KMS-11 (cell line): ENCODE measurements around the gene NVL.

Experiments used
- H2AFZ ChIP-seq: fragments of 200-600 bp; sonication (generic); 2 replicates; pipeline ENCODE4 v1.6.1; 2016; ENCODE audit warnings: antibody characterized with exemption, mixed run types, low read depth
- H3K27ac ChIP-seq: fragments of 200-600 bp; sonication (generic); 2 replicates; pipeline ENCODE4 v1.6.1; 2016; ENCODE audit warnings: mild to moderate bottlenecking, mixed run types
- H3K27me3 ChIP-seq: fragments of 200-600 bp; sonication (generic); 2 replicates; pipeline ENCODE4 v1.6.1; 2017; ENCODE audit warnings: mild to moderate bottlenecking, low read depth, mixed run types, moderate library complexity; ENCODE audit not compliant: insufficient read depth
- H3K36me3 ChIP-seq: fragments of 200-600 bp; sonication (generic); 2 replicates; pipeline ENCODE4 v1.6.1; 2017; ENCODE audit warnings: mild to moderate bottlenecking, mixed run types; ENCODE audit not compliant: insufficient read depth
- H3K4me1 ChIP-seq: fragments of 200-600 bp; sonication (generic); 2 replicates; pipeline ENCODE4 v1.6.1; 2016; ENCODE audit warnings: mild to moderate bottlenecking, low read depth, mixed run types; ENCODE audit not compliant: poor library complexity, severe bottlenecking
- H3K4me2 ChIP-seq: fragments of 200-600 bp; sonication (generic); 2 replicates; pipeline ENCODE4 v1.7.0; 2016; ENCODE audit warnings: mild to moderate bottlenecking, mixed run types
- H3K4me3 ChIP-seq: fragments of 200-600 bp; sonication (generic); IDR thresholded peaks from 2 replicates; pipeline ENCODE4 v1.6.1; 2017; ENCODE audit warnings: low read depth, low read length, mixed read lengths; ENCODE audit not compliant: insufficient read depth
- H3K79me2 ChIP-seq: fragments of 200-600 bp; sonication (generic); 2 replicates; pipeline ENCODE4 v1.6.1; 2016; ENCODE audit warnings: low read depth, mixed run types; ENCODE audit not compliant: insufficient read depth
- H3K9ac ChIP-seq: fragments of 200-600 bp; sonication (generic); 2 replicates; pipeline ENCODE4 v1.6.1; 2016; ENCODE audit warnings: mild to moderate bottlenecking, mixed run types
- H4K20me1 ChIP-seq: fragments of 200-600 bp; sonication (generic); 2 replicates; pipeline ENCODE4 v1.6.1; 2016; ENCODE audit warnings: mild to moderate bottlenecking, mixed run types; ENCODE audit not compliant: insufficient read depth
- TF ChIP-seq, protein P1 (sequence below): fragments of 200-600 bp; sonication (generic); conservative IDR thresholded peaks from 2 replicates; pipeline ENCODE4 v1.6.1; 2017; ENCODE audit warnings: low read depth, mild to moderate bottlenecking, antibody characterized with exemption, low read length, moderate library complexity, mixed read lengths

NVL gene

DNA sequence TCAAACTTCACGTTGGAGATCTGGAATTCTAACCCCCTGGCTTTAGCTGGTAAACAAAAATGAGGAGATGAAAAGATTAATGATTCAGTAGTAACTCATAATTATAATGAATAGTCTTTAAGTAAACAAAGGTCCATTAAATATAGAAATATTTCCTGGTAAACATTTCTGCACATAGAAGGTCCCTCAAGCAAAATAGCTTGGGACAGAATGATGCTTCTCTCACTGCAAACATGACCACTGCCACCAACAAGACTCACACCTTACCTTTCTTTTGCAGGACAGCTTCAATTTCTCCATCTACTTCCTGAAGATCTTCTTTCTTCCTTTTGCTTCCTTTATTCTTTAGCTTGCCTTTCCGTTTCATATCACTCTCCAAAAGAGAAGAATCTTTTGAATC lies 25.2 kb downstream of the NVL start:
- Histone ChIP-seq H3K36me3 (peaks cover 23% of the 10 kb centered on the region; the same call in 1 of the 2 replicates), H3K4me1 (no peaks in the 10 kb centered on the region)

DNA sequence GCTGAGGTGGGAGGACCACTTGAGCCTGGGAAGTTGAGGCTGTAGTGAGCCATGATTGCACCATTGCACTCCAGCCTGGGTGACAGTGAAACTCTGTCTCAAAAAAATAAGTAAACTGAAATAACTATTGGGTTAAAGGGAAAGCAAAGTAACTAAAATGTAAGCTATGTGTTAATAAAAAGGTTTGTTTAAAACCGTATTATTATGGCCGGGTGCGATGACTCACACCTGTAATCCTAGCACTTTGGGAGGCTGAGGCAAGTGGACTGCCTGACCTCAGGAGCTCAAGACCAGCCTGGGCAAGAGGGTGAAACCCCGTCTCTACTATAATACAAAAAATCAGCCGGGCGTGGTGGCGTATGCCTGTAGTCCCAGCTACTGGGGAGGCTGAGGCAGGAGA lies 27.0 kb downstream of the NVL start:
- Histone ChIP-seq H3K4me2 (no peak overlapping the region), H3K9ac (no peak overlapping the region), H3K4me3 (no peak overlapping the region), H3K4me1 (no peaks in the 10 kb centered on the region), H3K27ac (no peak overlapping the region), H3K27me3 (no peaks in the 10 kb centered on the region), H4K20me1 (no peaks in the 10 kb centered on the region), H3K36me3 (peaks cover 29% of the 10 kb centered on the region; the same call in 1 of the 2 replicates), H2AFZ (no peak overlapping the region), H3K79me2 (no peaks in the 10 kb centered on the region)
- TF ChIP-seq, protein P1, sequence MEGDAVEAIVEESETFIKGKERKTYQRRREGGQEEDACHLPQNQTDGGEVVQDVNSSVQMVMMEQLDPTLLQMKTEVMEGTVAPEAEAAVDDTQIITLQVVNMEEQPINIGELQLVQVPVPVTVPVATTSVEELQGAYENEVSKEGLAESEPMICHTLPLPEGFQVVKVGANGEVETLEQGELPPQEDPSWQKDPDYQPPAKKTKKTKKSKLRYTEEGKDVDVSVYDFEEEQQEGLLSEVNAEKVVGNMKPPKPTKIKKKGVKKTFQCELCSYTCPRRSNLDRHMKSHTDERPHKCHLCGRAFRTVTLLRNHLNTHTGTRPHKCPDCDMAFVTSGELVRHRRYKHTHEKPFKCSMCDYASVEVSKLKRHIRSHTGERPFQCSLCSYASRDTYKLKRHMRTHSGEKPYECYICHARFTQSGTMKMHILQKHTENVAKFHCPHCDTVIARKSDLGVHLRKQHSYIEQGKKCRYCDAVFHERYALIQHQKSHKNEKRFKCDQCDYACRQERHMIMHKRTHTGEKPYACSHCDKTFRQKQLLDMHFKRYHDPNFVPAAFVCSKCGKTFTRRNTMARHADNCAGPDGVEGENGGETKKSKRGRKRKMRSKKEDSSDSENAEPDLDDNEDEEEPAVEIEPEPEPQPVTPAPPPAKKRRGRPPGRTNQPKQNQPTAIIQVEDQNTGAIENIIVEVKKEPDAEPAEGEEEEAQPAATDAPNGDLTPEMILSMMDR = no peak

More for the DNA sequence above, 25.2 kb downstream of the NVL start:
- Histone ChIP-seq H2AFZ (no peak overlapping the region), H3K27me3 (no peaks in the 10 kb centered on the region), H3K27ac (no peak overlapping the region), H3K4me3 (no peak overlapping the region), H4K20me1 (no peaks in the 10 kb centered on the region), H3K79me2 (no peaks in the 10 kb centered on the region), H3K4me2 (no peak overlapping the region), H3K9ac (no peak overlapping the region)
- TF ChIP-seq, protein P1 = no peak

DNA sequence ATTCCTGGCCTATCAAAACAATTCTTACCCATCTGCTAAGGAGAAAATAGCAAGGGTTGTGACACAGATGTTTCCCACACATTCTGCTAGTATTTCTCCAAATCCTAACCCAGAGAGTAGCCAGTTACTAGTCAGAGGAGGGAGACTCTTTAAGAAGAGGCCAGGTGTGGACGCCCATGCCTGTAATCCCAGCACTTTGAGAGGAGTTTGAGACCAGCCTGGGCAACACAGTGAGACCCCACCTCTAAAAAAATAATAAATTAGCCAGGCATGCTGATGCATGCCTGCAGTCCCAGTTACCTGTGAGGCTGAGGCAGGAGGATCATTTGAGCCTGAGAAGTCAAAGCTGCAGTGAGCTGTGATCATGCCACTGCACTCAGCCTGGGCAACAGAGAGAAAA lies 28.6 kb downstream of the NVL start:
- no peak overlapping the region for H3K9ac ChIP-seq
- H3K4me3 ChIP-seq = no peak overlapping the region
- peaks cover 25% of the 10 kb centered on the region; the same call in 1 of the 2 replicates for H3K36me3 ChIP-seq
- TF ChIP-seq, protein P1 = no peak
- H3K79me2 ChIP-seq = no peaks in the 10 kb centered on the region
- H3K4me2 ChIP-seq = no peak overlapping the region
- H3K4me1 ChIP-seq = no peaks in the 10 kb centered on the region
- H4K20me1 ChIP-seq = no peaks in the 10 kb centered on the region
- H3K27ac ChIP-seq = no peak overlapping the region
- no peaks in the 10 kb centered on the region for H3K27me3 ChIP-seq
- no peak overlapping the region for H2AFZ ChIP-seq

DNA sequence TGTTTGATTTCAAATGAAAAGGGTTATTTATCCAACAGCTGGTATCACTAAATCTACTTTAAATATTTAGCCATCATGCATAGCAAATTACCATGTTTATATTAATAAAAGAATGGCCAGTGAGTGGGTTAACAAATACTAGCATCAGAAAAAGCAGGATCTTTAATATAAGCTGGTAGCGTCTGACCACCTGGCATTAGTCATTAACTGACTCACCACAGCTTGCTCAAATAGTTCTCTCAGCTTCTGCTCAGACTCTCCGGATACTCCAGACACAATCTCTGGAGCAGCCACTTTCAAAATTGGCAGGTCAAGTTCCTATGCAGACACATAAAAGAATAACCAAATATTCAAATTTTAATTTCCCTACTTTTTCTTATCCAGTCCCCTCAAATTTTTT lies 29.6 kb downstream of the NVL start:
- Histone ChIP-seq H3K4me3 (no peak overlapping the region), H3K9ac (no peak overlapping the region), H3K36me3 (peaks cover 25% of the 10 kb centered on the region; the same call in 1 of the 2 replicates), H3K27ac (no peak overlapping the region), H3K4me2 (no peak overlapping the region), H3K27me3 (no peaks in the 10 kb centered on the region), H3K79me2 (no peaks in the 10 kb centered on the region), H2AFZ (no peak overlapping the region), H4K20me1 (no peaks in the 10 kb centered on the region), H3K4me1 (no peaks in the 10 kb centered on the region)
- TF ChIP-seq, protein P1 = no peak
